ENCODE measurements around the gene INPP5F. TPM values are rescaled to one million over a fixed set of nuclear protein-coding genes. Genes with fewer than 3 reads are reported as not detected.

The INPP5F gene
- total and polyA plus RNA-seq, 9 of the 15 experiments (the other 6 are each of a cell fraction or from before 2014, with no cell fraction given): 1.6 to 7.3 (median 6.0) TPM

DNA sequence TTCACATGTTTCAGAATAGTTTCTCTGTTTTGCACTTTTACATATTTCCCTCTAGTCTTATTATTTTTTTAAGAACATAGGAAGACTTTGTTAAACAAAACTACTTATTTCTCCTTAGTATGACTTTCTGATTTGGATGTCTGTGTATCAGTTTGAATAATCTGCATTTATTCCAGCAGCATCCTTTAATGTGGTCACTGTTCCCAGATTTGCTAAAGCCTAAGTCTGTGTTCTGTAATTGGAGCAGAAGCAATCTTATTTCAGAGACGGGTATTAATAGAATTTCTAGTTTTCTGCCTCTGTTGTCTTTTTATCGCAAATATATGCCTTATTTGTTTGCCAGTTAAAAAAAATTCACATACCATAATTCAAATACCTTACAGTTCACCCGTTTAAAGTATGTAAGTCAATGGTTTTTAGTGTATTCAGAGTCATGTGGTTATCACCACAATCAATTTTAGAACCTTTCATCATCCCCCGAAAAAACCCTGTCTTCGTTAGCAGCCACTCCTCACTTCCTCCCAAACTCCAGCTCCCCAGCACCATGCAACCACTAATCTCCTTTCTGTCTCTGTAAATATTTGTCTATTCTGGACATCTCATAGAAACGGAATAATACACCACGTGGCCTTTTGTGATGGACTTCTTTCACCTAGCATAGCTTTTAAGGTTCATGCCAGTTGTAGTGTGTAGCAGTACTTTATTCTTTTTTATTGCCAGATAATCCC is 58.7 kb downstream of the INPP5F start (continued):
- TF ChIP-seq PRMT5 (CRISPR knock-in tag; IDR thresholded peaks at IDR 0.05) (no peak), SOX6 (IDR thresholded peaks at IDR 0.05) (peak; percentile 59; the same call in 1 of the 2 replicates), OTX1 (CRISPR knock-in tag; IDR thresholded peaks at IDR 0.05) (no peak), ZNF146 (CRISPR knock-in tag; IDR thresholded peaks at IDR 0.05; ENCODE audit: unreplicated experiment) (no peak), DLX4 (CRISPR knock-in tag; IDR thresholded peaks at IDR 0.05) (no peak), RBM14 (IDR thresholded peaks at IDR 0.05; ENCODE audit: borderline replicate concordance, insufficient read depth, low read depth, low read length) (no peak), ZNF175 (CRISPR knock-in tag; IDR thresholded peaks at IDR 0.05; ENCODE audit: low read depth) (peak; percentile 31; the same call in 1 of the 2 replicates), TOE1 (IDR thresholded peaks at IDR 0.05; ENCODE audit: borderline replicate concordance) (no peak), TOE1 (CRISPR knock-in tag; IDR thresholded peaks at IDR 0.05; ENCODE audit: borderline replicate concordance, low read depth) (no peak), AFF4 (CRISPR knock-in tag; IDR thresholded peaks at IDR 0.05) (no peak), MEF2D (tag; conservative IDR thresholded peaks at IDR 0.05; ENCODE audit: low read depth) (no peak), CCAR2 (IDR thresholded peaks at IDR 0.05; ENCODE audit: low read depth, low read length) (no peak), ZNF444 (CRISPR knock-in tag; IDR thresholded peaks at IDR 0.05) (no peak), MEIS2 (IDR thresholded peaks at IDR 0.05; ENCODE audit: partially characterized antibody) (peak; percentile 64), MYC (IDR thresholded peaks at IDR 0.05; ENCODE audit: low read depth, low read length) (peak; percentile 54), MYC (CRISPR knock-in tag; IDR thresholded peaks at IDR 0.05; ENCODE audit: borderline replicate concordance, low read depth) (no peak), UBTF (IDR thresholded peaks at IDR 0.05; ENCODE audit: borderline replicate concordance in 1 of 2, low read depth in 2 of 2, low read length in 2 of 2) (no peak), GABPB2 (CRISPR knock-in tag; conservative IDR thresholded peaks at IDR 0.05) (no peak), RFX1 (IDR thresholded peaks at IDR 0.05) (no peak), NBN (IDR thresholded peaks at IDR 0.05; ENCODE audit: low read depth) (no peak)
- TF ChIP-seq, protein P1, sequence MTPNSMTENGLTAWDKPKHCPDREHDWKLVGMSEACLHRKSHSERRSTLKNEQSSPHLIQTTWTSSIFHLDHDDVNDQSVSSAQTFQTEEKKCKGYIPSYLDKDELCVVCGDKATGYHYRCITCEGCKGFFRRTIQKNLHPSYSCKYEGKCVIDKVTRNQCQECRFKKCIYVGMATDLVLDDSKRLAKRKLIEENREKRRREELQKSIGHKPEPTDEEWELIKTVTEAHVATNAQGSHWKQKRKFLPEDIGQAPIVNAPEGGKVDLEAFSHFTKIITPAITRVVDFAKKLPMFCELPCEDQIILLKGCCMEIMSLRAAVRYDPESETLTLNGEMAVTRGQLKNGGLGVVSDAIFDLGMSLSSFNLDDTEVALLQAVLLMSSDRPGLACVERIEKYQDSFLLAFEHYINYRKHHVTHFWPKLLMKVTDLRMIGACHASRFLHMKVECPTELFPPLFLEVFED (CRISPR knock-in tag; conservative IDR thresholded peaks at IDR 0.05): no peak

Measured in K562 (cell line).